CD4-positive, alpha-beta memory T cell (primary cell): ENCODE measurements around the gene CCT6A. TPM values are rescaled to one million over a fixed set of nuclear protein-coding genes. Genes with fewer than 3 reads are reported as not detected.
A peak's percentile ranks its signal among the peaks of the same experiment; 100 is the strongest.
"Not testable (repeated sequence)": the region's sequence is repeated elsewhere in the genome, so short reads cannot be mapped to it uniquely, and the experiment has no call there.

Source experiments
- CTCF ChIA-PET: fragments of 350-600 bp; sonication (Branson Sonifier 250); formaldehyde crosslinking; loops from one replicate; lab custom pipeline; 2021; ENCODE audit warnings: inconsistent platforms; ENCODE audit not compliant: partially characterized antibody; lab: Charles Lee
- POLR2A ChIA-PET: fragments of 350-600 bp; sonication (Branson Sonifier 250); formaldehyde crosslinking; loops from one replicate; lab custom pipeline; 2021; ENCODE audit not compliant: partially characterized antibody; lab: Charles Lee
- DNase-seq, 5 donors: peaks; one replicate each; pipeline versions ENCODE4 v3.0.0 to v3.0.0-alpha.2; 2020 to 2022; ENCODE audit warnings: mixed read lengths in 1 of 5
- H3K27ac ChIP-seq: one replicate; pipeline ENCODE4 v1.7.0; 2013; ENCODE audit warnings: low read depth, low read length
- H3K27me3 ChIP-seq: 2 replicates; pipeline ENCODE4 v1.7.0; 2013; ENCODE audit warnings: mild to moderate bottlenecking, low read length, moderate library complexity; ENCODE audit not compliant: insufficient read depth
- H3K36me3 ChIP-seq: 2 replicates; pipeline ENCODE4 v1.7.0; 2013; ENCODE audit warnings: mild to moderate bottlenecking, low read length, moderate library complexity; ENCODE audit not compliant: insufficient read depth
- H3K4me1 ChIP-seq: 2 replicates; pipeline ENCODE4 v1.7.0; 2013; ENCODE audit warnings: mild to moderate bottlenecking, low read length, moderate library complexity; ENCODE audit not compliant: insufficient read depth
- H3K4me3 ChIP-seq, 2 donors: one replicate each; pipeline ENCODE4 v1.7.0; 2013; ENCODE audit warnings: low read length in 2 of 2, mild to moderate bottlenecking in 1 of 2
- H3K9me3 ChIP-seq, 2 donors: one replicate each; pipeline ENCODE4 v1.7.0; 2013; ENCODE audit warnings: low read length in 2 of 2, control low read depth in 1 of 2; ENCODE audit not compliant: control insufficient read depth in 1 of 2
- H3K27ac Mint-ChIP-seq, 7 donors: one replicate each; pipeline ENCODE4 v1.8.0; 2020 to 2021; ENCODE audit warnings: mixed read lengths in 7 of 7, mild to moderate bottlenecking in 6 of 7, inconsistent platforms in 3 of 7, moderate library complexity in 3 of 7
- H3K27me3 Mint-ChIP-seq, 2 donors: one replicate each; pipeline ENCODE4 v1.8.0; 2020 to 2021; ENCODE audit warnings: mixed read lengths in 2 of 2
- H3K36me3 Mint-ChIP-seq, 2 donors: one replicate each; pipeline ENCODE4 v1.8.0; 2020 to 2021; ENCODE audit warnings: mixed read lengths in 2 of 2, inconsistent platforms in 1 of 2, mild to moderate bottlenecking in 1 of 2
- H3K4me1 Mint-ChIP-seq, 4 donors: one replicate each; pipeline ENCODE4 v1.8.0; 2020 to 2021; ENCODE audit warnings: mixed read lengths in 4 of 4, mild to moderate bottlenecking in 1 of 4
- H3K4me3 Mint-ChIP-seq, 8 donors: one replicate each; pipeline ENCODE4 v1.8.0; 2020 to 2021; ENCODE audit warnings: mixed read lengths in 8 of 8, mild to moderate bottlenecking in 7 of 8, moderate library complexity in 6 of 8, inconsistent platforms in 3 of 8
- H3K9me3 Mint-ChIP-seq, 8 donors: one replicate each; pipeline ENCODE4 v1.8.0; 2020 to 2021; ENCODE audit warnings: mixed read lengths in 8 of 8, mild to moderate bottlenecking in 5 of 8, inconsistent platforms in 3 of 8, moderate library complexity in 1 of 8
- intact Hi-C: fragments of 100-400 bp; cut with micrococcal nuclease; formaldehyde crosslinking; loops from one replicate; pipeline ENCODE4 v1.15.1; 2023
- polyA plus RNA-seq, 2 donors: library from polyadenylated mRNA; unstranded; fragments of 300-500 nt; fragmentation: Illumina TruSeq; gene quantifications; one replicate each; pipeline ENCODE4 v1.2.3, GENCODE V29; 2021
- total RNA-seq, 2 experiments: library from RNA; stranded (reverse); gene quantifications; one replicate each; pipeline ENCODE4 v1.2.3, GENCODE V29; 2021

The CCT6A gene
- total and polyA plus RNA-seq, 4 experiments from 2014 or later: 72.9 to 113 (median 86.5) TPM

- DNase-seq: peak; percentile 50 to 71 (median 56)
- H3K4me3 Mint-ChIP-seq: no peak overlapping the region
- ChIA-PET POLR2A (interaction anchor here (1.0 to 3.6 kb wide), 2 partner anchors 10 to 433 kb away, joined by 3 to 22 read pairs; partner anchors contain the start of gene SUMF2), CTCF (interaction anchor here (0.6 to 12.0 kb wide), 30 partner anchors 9 to 572 kb away, joined by 3 to 240 read pairs (median 6); partner anchors contain the start of genes CHCHD2, NIPSNAP2, PHKG1 and PSPH)
- Histone ChIP-seq H3K4me3 (no peak overlapping the region), H3K4me1 (no peaks in the 10 kb centered on the region), H3K36me3 (peaks cover 18% of the 10 kb centered on the region), H3K9me3 (no peaks in the 10 kb centered on the region), H3K27me3 (no peaks in the 10 kb centered on the region), H3K27ac (no peak overlapping the region)
- no peaks in the 10 kb centered on the region for H3K27me3 Mint-ChIP-seq
- intact Hi-C loops: loop anchor here (1.0 kb wide), 2 partner anchors 69 to 433 kb away; no protein-coding TSS in a partner anchor
- H3K36me3 Mint-ChIP-seq: peaks cover 19 to 34% of the 10 kb centered on the region in 2 donors
- H3K27ac Mint-ChIP-seq: peak overlapping the region in 6 of 7 donors; percentile 6 to 86 (median 72)
- H3K4me1 Mint-ChIP-seq: peaks cover 3 to 6% (median 6%) of the 10 kb centered on the region in 4 donors
- H3K9me3 Mint-ChIP-seq: no peaks in the 10 kb centered on the region
Measured at GRCh38 chr7:56074371-56074791, 22.8 kb downstream of the CCT6A start.

GRCh38 chr7:56077681-56078080 lies 26.1 kb downstream of the CCT6A start:
- peaks cover 14% of the 10 kb centered on the region for H3K36me3 ChIP-seq
- Mint-ChIP-seq H3K4me3 (no peak overlapping the region), H3K9me3 (no peaks in the 10 kb centered on the region), H3K27ac (no peak overlapping the region), H3K27me3 (no peaks in the 10 kb centered on the region), H3K4me1 (peaks cover 3 to 6% (median 6%) of the 10 kb centered on the region in 4 donors), H3K36me3 (peaks cover 19 to 46% of the 10 kb centered on the region in 2 donors)
- ChIA-PET POLR2A (interaction anchor here (1.7 kb wide), 1 partner anchor 13 kb away, joined by 5 read pairs; the partner anchor contains the start of gene SUMF2), CTCF (interaction anchor here (0.6 to 12.0 kb wide), 3 partner anchors 11 to 72 kb away, joined by 3 to 240 read pairs (median 4); partner anchors contain the start of gene SUMF2)
- H3K27me3 ChIP-seq: no peaks in the 10 kb centered on the region
- H3K4me1 ChIP-seq: no peaks in the 10 kb centered on the region
- H3K4me3 ChIP-seq: no peak overlapping the region
- no peak for DNase-seq
- H3K9me3 ChIP-seq: no peaks in the 10 kb centered on the region
- H3K27ac ChIP-seq: no peak overlapping the region
- intact Hi-C loops: no loop called here

- peaks cover 14% of the 10 kb centered on the region for H3K36me3 ChIP-seq
- Mint-ChIP-seq H3K27ac (no peak overlapping the region), H3K4me3 (no peak overlapping the region), H3K36me3 (peaks cover 19 to 42% of the 10 kb centered on the region in 2 donors), H3K9me3 (no peaks in the 10 kb centered on the region), H3K4me1 (peaks cover 3 to 6% (median 5%) of the 10 kb centered on the region in 4 donors), H3K27me3 (no peaks in the 10 kb centered on the region)
- CTCF ChIA-PET: interaction anchor here (0.6 to 12.0 kb wide), 3 partner anchors 12 to 73 kb away, joined by 3 to 240 read pairs (median 4); partner anchors contain the start of gene SUMF2
- no peaks in the 10 kb centered on the region for H3K9me3 ChIP-seq
- POLR2A ChIA-PET: interaction anchor here (1.7 kb wide), 1 partner anchor 13 kb away, joined by 5 read pairs; the partner anchor contains the start of gene SUMF2
- no peak overlapping the region for H3K4me3 ChIP-seq
- no peaks in the 10 kb centered on the region for H3K27me3 ChIP-seq
- H3K27ac ChIP-seq: no peak overlapping the region
- intact Hi-C loops: no loop called here
- H3K4me1 ChIP-seq: no peaks in the 10 kb centered on the region
- no peak for DNase-seq
Measured at GRCh38 chr7:56078196-56078595, 26.6 kb downstream of the CCT6A start.

GRCh38 chr7:56079450-56080185 lies 28.1 kb downstream of the CCT6A start:
- H3K27me3 Mint-ChIP-seq: no peaks in the 10 kb centered on the region
- no peak for DNase-seq
- H3K4me3 Mint-ChIP-seq: no peak overlapping the region
- ChIA-PET CTCF (interaction anchor here (12.0 kb wide), 1 partner anchor 74 kb away, joined by 240 read pairs; no protein-coding TSS in a partner anchor), POLR2A (interaction anchor here (1.0 kb wide), 1 partner anchor 15 kb away, joined by 4 read pairs; no protein-coding TSS in a partner anchor)
- Histone ChIP-seq H3K4me3 (no peak overlapping the region), H3K9me3 (no peaks in the 10 kb centered on the region), H3K27me3 (no peaks in the 10 kb centered on the region), H3K4me1 (no peaks in the 10 kb centered on the region), H3K27ac (no peak overlapping the region), H3K36me3 (peaks cover 14% of the 10 kb centered on the region)
- peak overlapping the region in 2 of 7 donors; percentile 52 to 70 for H3K27ac Mint-ChIP-seq
- intact Hi-C loops: no loop called here
- H3K9me3 Mint-ChIP-seq: no peaks in the 10 kb centered on the region
- H3K4me1 Mint-ChIP-seq: peaks cover 0 to 4% (median 0%) of the 10 kb centered on the region in 4 donors
- peaks cover 15 to 41% of the 10 kb centered on the region in 2 donors for H3K36me3 Mint-ChIP-seq

- H3K4me3 ChIP-seq, H3K27me3 Mint-ChIP-seq, H3K4me1 ChIP-seq, POLR2A ChIA-PET, DNase-seq, H3K4me1 Mint-ChIP-seq, H3K9me3 Mint-ChIP-seq, H3K4me3 Mint-ChIP-seq, H3K9me3 ChIP-seq, intact Hi-C loops, H3K27ac ChIP-seq, H3K27me3 ChIP-seq, CTCF ChIA-PET: not testable (repeated sequence)
- peaks cover 14% of the 10 kb centered on the region for H3K36me3 ChIP-seq
- Mint-ChIP-seq H3K36me3 (peaks cover 15 to 44% of the 10 kb centered on the region in 2 donors), H3K27ac (peak overlapping the region in 1 of 7 donors; percentile 62)
Measured at GRCh38 chr7:56080726-56081435, 29.3 kb downstream of the CCT6A start.

GRCh38 chr7:56081626-56082340 lies 30.2 kb downstream of the CCT6A start:
- Mint-ChIP-seq H3K4me3 (peak overlapping the region in 1 of 8 donors; percentile 69), H3K27me3 (no peaks in the 10 kb centered on the region), H3K9me3 (no peaks in the 10 kb centered on the region), H3K4me1 (peaks cover 0 to 4% (median 1%) of the 10 kb centered on the region in 4 donors), H3K27ac (no peak overlapping the region), H3K36me3 (peaks cover 15 to 42% of the 10 kb centered on the region in 2 donors)
- ChIA-PET POLR2A (no interaction called here), CTCF (no interaction called here)
- no peaks in the 10 kb centered on the region for H3K27me3 ChIP-seq
- intact Hi-C loops: no loop called here
- H3K36me3 ChIP-seq: peaks cover 21% of the 10 kb centered on the region
- no peaks in the 10 kb centered on the region for H3K4me1 ChIP-seq
- no peak for DNase-seq
- no peak overlapping the region for H3K4me3 ChIP-seq
- H3K27ac ChIP-seq: no peak overlapping the region
- no peaks in the 10 kb centered on the region for H3K9me3 ChIP-seq
